CD14-positive monocyte (primary cell): ENCODE data around the gene OSBPL8. TPM values are rescaled to one million over a fixed set of nuclear protein-coding genes. Genes with fewer than 3 reads are reported as not detected.

Source experiments
- DNase-seq, 3 donors: peaks; one replicate each; pipeline ENCODE4 v3.0.0-alpha.2; 2011 to 2022
- H2AFZ ChIP-seq: 2 replicates; pipeline ENCODE4 v1.6.0; 2012; ENCODE audit warnings: mild to moderate bottlenecking, low read depth, low read length, inconsistent platforms; ENCODE audit not compliant: insufficient read depth, poor library complexity, severe bottlenecking
- H3K27ac ChIP-seq, 2 donors: 1 replicate in 1 of 2; 2 replicates in 1 of 2; pipeline ENCODE4 v1.5.1; 2012 to 2013; ENCODE audit warnings: low read length in 2 of 2, control low read depth in 1 of 2, inconsistent platforms in 1 of 2, low read depth in 1 of 2, mild to moderate bottlenecking in 1 of 2
- H3K27me3 ChIP-seq, 2 donors: one replicate each; pipeline versions ENCODE4 v1.6.0 to v1.6.1; 2011 to 2013; ENCODE audit warnings: low read length in 2 of 2; ENCODE audit not compliant: control insufficient read depth in 2 of 2, insufficient read depth in 2 of 2
- H3K36me3 ChIP-seq, 2 donors: replicated peaks in 1 of 2; 1 replicate in 1 of 2; 2 replicates in 1 of 2; pipeline versions ENCODE4 v1.5.1 to v1.6.1; 2012 to 2013; ENCODE audit warnings: low read length in 2 of 2, control low read depth in 1 of 2, inconsistent platforms in 1 of 2, mild to moderate bottlenecking in 1 of 2; ENCODE audit not compliant: insufficient read depth in 2 of 2, control insufficient read depth in 1 of 2
- H3K4me1 ChIP-seq, 2 donors: 1 replicate in 1 of 2; 2 replicates in 1 of 2; pipeline versions ENCODE4 v1.5.1 to v1.6.1; 2012 to 2013; ENCODE audit warnings: low read length in 2 of 2, control low read depth in 1 of 2, inconsistent platforms in 1 of 2, mild to moderate bottlenecking in 1 of 2, moderate library complexity in 1 of 2; ENCODE audit not compliant: insufficient read depth in 2 of 2, control insufficient read depth in 1 of 2
- H3K4me2 ChIP-seq: replicated peaks from 2 replicates; pipeline ENCODE3; 2012; ENCODE audit warnings: low read length, moderate library complexity, mild to moderate bottlenecking; ENCODE audit not compliant: poor library complexity, severe bottlenecking; ENCODE audit errors: extremely low read depth
- H3K4me3 ChIP-seq, 3 experiments: fragments of 200-600 bp in 1 of 3; sonication (generic) in 1 of 3; replicated peaks in 1 of 3; 1 replicate in 2 of 3; 2 replicates in 1 of 3; pipeline ENCODE4 v1.5.1; 2011 to 2013; ENCODE audit warnings: low read length in 3 of 3, mild to moderate bottlenecking in 3 of 3, control low read depth in 2 of 3, low read depth in 2 of 3, inconsistent platforms in 1 of 3, moderate library complexity in 1 of 3
- H3K79me2 ChIP-seq: 2 replicates; pipeline ENCODE4 v1.6.0; 2012; ENCODE audit warnings: mild to moderate bottlenecking, control low read depth, inconsistent platforms, low read length, moderate library complexity; ENCODE audit not compliant: insufficient read depth
- H3K9ac ChIP-seq: 2 replicates; pipeline ENCODE4 v1.6.0; 2017; ENCODE audit warnings: low read length, mild to moderate bottlenecking; ENCODE audit not compliant: insufficient read depth, poor library complexity, severe bottlenecking
- H3K9me3 ChIP-seq, 2 donors: replicated peaks in 1 of 2; 1 replicate in 1 of 2; 2 replicates in 1 of 2; pipeline versions ENCODE4 v1.5.1 to v1.6.1; 2012 to 2013; ENCODE audit warnings: low read length in 2 of 2, control low read depth in 1 of 2; ENCODE audit not compliant: control insufficient read depth in 1 of 2, insufficient read depth in 1 of 2
- H4K20me1 ChIP-seq: 2 replicates; pipeline ENCODE4 v1.6.0; 2012; ENCODE audit warnings: mild to moderate bottlenecking, low read length, control low read depth, moderate library complexity; ENCODE audit not compliant: insufficient read depth
- H3K27ac Mint-ChIP-seq, 7 donors: one replicate each; pipeline ENCODE4 v1.8.0; 2020; ENCODE audit warnings: mild to moderate bottlenecking in 7 of 7, mixed read lengths in 7 of 7, moderate library complexity in 6 of 7, inconsistent platforms in 2 of 7
- H3K27me3 Mint-ChIP-seq, 3 donors: one replicate each; pipeline ENCODE4 v1.8.0; 2021 to 2022; ENCODE audit warnings: low read depth in 3 of 3, mild to moderate bottlenecking in 3 of 3, mixed read lengths in 3 of 3, moderate library complexity in 3 of 3, inconsistent platforms in 1 of 3
- H3K36me3 Mint-ChIP-seq, 2 donors: one replicate each; pipeline ENCODE4 v1.8.0; 2020; ENCODE audit warnings: mixed read lengths in 2 of 2, inconsistent platforms in 1 of 2, mild to moderate bottlenecking in 1 of 2
- H3K4me1 Mint-ChIP-seq: one replicate; pipeline ENCODE4 v1.8.0; 2020; ENCODE audit warnings: mild to moderate bottlenecking, mixed read lengths
- H3K4me3 Mint-ChIP-seq, 2 donors: one replicate each; pipeline ENCODE4 v1.8.0; 2020; ENCODE audit warnings: mild to moderate bottlenecking in 2 of 2, mixed read lengths in 2 of 2, moderate library complexity in 1 of 2
- H3K9me3 Mint-ChIP-seq, 7 donors: one replicate each; pipeline ENCODE4 v1.8.0; 2020 to 2022; ENCODE audit warnings: mixed read lengths in 7 of 7, mild to moderate bottlenecking in 6 of 7, moderate library complexity in 6 of 7, inconsistent platforms in 2 of 7
- WGBS: methylation state at CpG from one replicate; pipeline ENCODE4 v1.1.5; 2013; ENCODE audit warnings: missing lambda C conversion rate; ENCODE audit not compliant: insufficient coverage; 5-methylcytosine and 5-hydroxymethylcytosine counted together
- intact Hi-C, 2 donors: fragments of 100-400 bp; cut with micrococcal nuclease; formaldehyde crosslinking; loops; one replicate each; pipeline versions ENCODE4 v1.15.0 to v1.15.1; 2023
- polyA plus RNA-seq, 3 donors: library from polyadenylated mRNA; depleted of rRNA in 1 of 3; unstranded in 2 of 3; stranded (reverse) in 1 of 3; fragments of 300-500 nt in 2 of 3; fragments of >200 nt in 1 of 3; fragmentation: Illumina TruSeq in 2 of 3; gene quantifications; 1 replicate in 2 of 3; 2 replicates in 1 of 3; pipeline ENCODE4 v1.2.3, GENCODE V29; 2012 to 2021
- TF ChIP-seq, protein P1 (sequence below): fragments of 200-600 bp; IDR thresholded peaks from one replicate; pipeline ENCODE4 v1.8.0; 2022; ENCODE audit warnings: antibody characterized with exemption, mild to moderate bottlenecking

Gene OSBPL8
- polyA plus RNA-seq, 3 donors: 25.3 to 167 (median 147) TPM

GRCh38 chr12:76555231-76555767, 4.3 kb downstream of the OSBPL8 start:
- TF ChIP-seq, protein P1, sequence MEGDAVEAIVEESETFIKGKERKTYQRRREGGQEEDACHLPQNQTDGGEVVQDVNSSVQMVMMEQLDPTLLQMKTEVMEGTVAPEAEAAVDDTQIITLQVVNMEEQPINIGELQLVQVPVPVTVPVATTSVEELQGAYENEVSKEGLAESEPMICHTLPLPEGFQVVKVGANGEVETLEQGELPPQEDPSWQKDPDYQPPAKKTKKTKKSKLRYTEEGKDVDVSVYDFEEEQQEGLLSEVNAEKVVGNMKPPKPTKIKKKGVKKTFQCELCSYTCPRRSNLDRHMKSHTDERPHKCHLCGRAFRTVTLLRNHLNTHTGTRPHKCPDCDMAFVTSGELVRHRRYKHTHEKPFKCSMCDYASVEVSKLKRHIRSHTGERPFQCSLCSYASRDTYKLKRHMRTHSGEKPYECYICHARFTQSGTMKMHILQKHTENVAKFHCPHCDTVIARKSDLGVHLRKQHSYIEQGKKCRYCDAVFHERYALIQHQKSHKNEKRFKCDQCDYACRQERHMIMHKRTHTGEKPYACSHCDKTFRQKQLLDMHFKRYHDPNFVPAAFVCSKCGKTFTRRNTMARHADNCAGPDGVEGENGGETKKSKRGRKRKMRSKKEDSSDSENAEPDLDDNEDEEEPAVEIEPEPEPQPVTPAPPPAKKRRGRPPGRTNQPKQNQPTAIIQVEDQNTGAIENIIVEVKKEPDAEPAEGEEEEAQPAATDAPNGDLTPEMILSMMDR: no peak
- peaks cover 9 to 14% of the 10 kb centered on the region in 2 donors for H3K36me3 Mint-ChIP-seq
- no peak overlapping the region for H3K4me3 ChIP-seq
- H2AFZ ChIP-seq: no peak overlapping the region
- no peaks in the 10 kb centered on the region for H3K36me3 ChIP-seq
- H3K27ac ChIP-seq: peak overlapping the region in 1 of 2 donors; percentile 72
- H4K20me1 ChIP-seq: peaks cover 89% of the 10 kb centered on the region
- 100% methylated on average over 4 of the region's 7 CpGs for WGBS
- peaks cover 28 to 72% of the 10 kb centered on the region in 2 donors for H3K4me1 ChIP-seq
- H3K4me2 ChIP-seq: peak overlapping the region; percentile 29
- H3K4me3 Mint-ChIP-seq: no peak overlapping the region
- H3K27ac Mint-ChIP-seq: peak overlapping the region in 5 of 7 donors; percentile 18 to 88 (median 68)
- H3K9me3 Mint-ChIP-seq: no peaks in the 10 kb centered on the region
- no peaks in the 10 kb centered on the region for H3K27me3 Mint-ChIP-seq
- peaks cover 91% of the 10 kb centered on the region for H3K79me2 ChIP-seq
- H3K4me1 Mint-ChIP-seq: peaks cover 66% of the 10 kb centered on the region
- DNase-seq: no peak
- H3K9me3 ChIP-seq: no peaks in the 10 kb centered on the region
- H3K27me3 ChIP-seq: no peaks in the 10 kb centered on the region
- intact Hi-C loops: no loop called here
- H3K9ac ChIP-seq: no peak overlapping the region

GRCh38 chr12:76554405-76555230, 5.0 kb downstream of the OSBPL8 start:
- peaks cover 96% of the 10 kb centered on the region for H4K20me1 ChIP-seq
- peak in 2 of 3 donors; percentile 31 to 59 for DNase-seq
- Mint-ChIP-seq H3K4me3 (no peak overlapping the region), H3K4me1 (peaks cover 71% of the 10 kb centered on the region), H3K27me3 (no peaks in the 10 kb centered on the region), H3K36me3 (peaks cover 9 to 16% of the 10 kb centered on the region in 2 donors), H3K9me3 (no peaks in the 10 kb centered on the region), H3K27ac (peak overlapping the region; percentile 42 to 88 (median 75))
- WGBS: no CpG with 5 or more reads among the region's 2 CpGs
- peak overlapping the region; percentile 51 for H3K4me2 ChIP-seq
- TF ChIP-seq, protein P1: no peak
- H2AFZ ChIP-seq: no peak overlapping the region
- H3K27me3 ChIP-seq: no peaks in the 10 kb centered on the region
- peaks cover 98% of the 10 kb centered on the region for H3K79me2 ChIP-seq
- H3K4me1 ChIP-seq: peaks cover 24 to 69% of the 10 kb centered on the region in 2 donors
- H3K9ac ChIP-seq: peak overlapping the region; percentile 36
- H3K27ac ChIP-seq: peak overlapping the region in 1 of 2 donors; percentile 72
- H3K9me3 ChIP-seq: no peaks in the 10 kb centered on the region
- H3K4me3 ChIP-seq: peak overlapping the region in 1 of 3 experiments; percentile 39
- intact Hi-C loops: no loop called here
- H3K36me3 ChIP-seq: no peaks in the 10 kb centered on the region
